GM21825 (cell line): Measurements from ENCODE around the gene AK8.

Source experiments
- ATAC-seq: cut with Tn5 transposase; IDR thresholded peaks from one replicate; pipeline ENCODE4 v1.9.1; 2021; ENCODE audit warnings: mild to moderate bottlenecking, moderate library complexity; ENCODE audit not compliant: unreplicated experiment

Gene AK8

GRCh38 chr9:132745756-132746709, 132.1 kb downstream of the AK8 start:
- ATAC-seq = no peak

- ATAC-seq = no peak
Measured at GRCh38 chr9:132744881-132745755, 133.0 kb downstream of the AK8 start.

GRCh38 chr9:132743931-132744479, 134.1 kb downstream of the AK8 start:
- no peak for ATAC-seq

- ATAC-seq = no peak
Measured at GRCh38 chr9:132742821-132743311, 135.2 kb downstream of the AK8 start.

GRCh38 chr9:132740526-132741309, 137.4 kb downstream of the AK8 start:
- no peak for ATAC-seq

GRCh38 chr9:132739710-132740310, 138.3 kb downstream of the AK8 start:
- no peak for ATAC-seq

- ATAC-seq = no peak
Measured at GRCh38 chr9:132733260-132733815, 144.7 kb downstream of the AK8 start.

GRCh38 chr9:132732326-132733259, 145.5 kb downstream of the AK8 start:
- ATAC-seq = no peak

- no peak for ATAC-seq
Measured at GRCh38 chr9:132731230-132731629, 146.9 kb downstream of the AK8 start.

GRCh38 chr9:132730054-132731033, 147.7 kb downstream of the AK8 start:
- ATAC-seq = no peak

- no peak for ATAC-seq
Measured at GRCh38 chr9:132729235-132729890, 148.7 kb downstream of the AK8 start.

GRCh38 chr9:132728497-132728896, 149.6 kb downstream of the AK8 start:
- no peak for ATAC-seq

GRCh38 chr9:132728071-132728470, 150.0 kb downstream of the AK8 start:
- no peak for ATAC-seq

GRCh38 chr9:132726576-132727130, 151.4 kb downstream of the AK8 start:
- no peak for ATAC-seq

- no peak for ATAC-seq
Measured at GRCh38 chr9:132725306-132725705, 152.8 kb downstream of the AK8 start.

- ATAC-seq = no peak
Measured at GRCh38 chr9:132723809-132724208, 154.3 kb downstream of the AK8 start.
